ENCODE results near the gene FAM136A. TPM values are rescaled to one million over a fixed set of nuclear protein-coding genes. Genes with fewer than 3 reads are reported as not detected.
A peak's percentile ranks its signal among the peaks of the same experiment; 100 is the strongest.

The FAM136A gene
- total and polyA plus RNA-seq, 2 of the 13 experiments (the other 11 are each of a cell fraction or from before 2014, with no cell fraction given), result 77.8 to 126 TPM

DNA sequence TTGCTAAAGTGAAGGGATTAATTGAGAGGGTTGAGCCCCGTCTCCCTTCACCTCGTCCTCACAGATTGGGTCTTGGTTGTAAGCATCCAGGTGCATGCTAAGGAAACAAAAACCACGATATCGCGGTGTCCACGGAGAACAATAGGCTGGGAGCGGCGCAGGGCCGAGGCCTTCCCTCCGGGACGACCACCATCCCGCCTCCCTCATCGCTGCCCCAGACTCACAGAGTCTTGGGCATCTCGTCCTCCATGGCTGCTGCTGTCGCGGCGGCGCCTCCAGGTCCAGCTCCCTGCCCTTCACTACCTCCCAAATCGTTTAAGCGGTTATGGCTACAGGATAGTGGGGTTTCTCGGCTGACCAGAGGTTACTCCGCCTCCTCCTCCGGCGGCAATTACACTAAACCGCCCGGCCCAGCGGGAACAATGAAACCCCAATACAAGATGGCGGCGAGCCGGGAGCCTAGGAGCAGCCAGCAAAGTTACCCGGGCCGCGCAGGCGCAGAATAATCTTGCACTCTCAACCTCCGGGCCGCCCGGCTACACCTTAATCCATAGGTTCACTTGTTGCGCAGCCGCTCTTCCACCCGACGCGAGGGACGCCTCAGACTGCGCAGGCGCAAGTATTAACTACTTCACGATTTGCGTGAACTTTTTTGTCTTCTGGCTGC lies 53.6 kb downstream of the FAM136A start, which contains the start of gene TIA1 (continued):
- TF ChIP-seq ZNF687 (CRISPR knock-in tag; IDR thresholded peaks at IDR 0.05) (peak; percentile 94), TFDP1 (CRISPR knock-in tag; IDR thresholded peaks at IDR 0.05; ENCODE audit: borderline replicate concordance) (peak; percentile 50; the same call in 1 of the 2 replicates), TAF15 (IDR thresholded peaks at IDR 0.05; ENCODE audit: low read depth, low read length, poor library complexity, severe bottlenecking) (peak; percentile 59), HMGA1 (CRISPR knock-in tag; conservative IDR thresholded peaks at IDR 0.05) (no peak), ZNF775 (CRISPR knock-in tag; IDR thresholded peaks at IDR 0.05; ENCODE audit: borderline replicate concordance) (no peak), ZNF749 (CRISPR knock-in tag; IDR thresholded peaks at IDR 0.05; ENCODE audit: borderline replicate concordance) (peak; percentile 52; the same call in 1 of the 2 replicates), PBX3 (CRISPR knock-in tag; IDR thresholded peaks at IDR 0.05; ENCODE audit: borderline replicate concordance) (no peak; the same call in 1 of the 2 replicates), ZNF672 (CRISPR knock-in tag; IDR thresholded peaks at IDR 0.05) (no peak), SCMH1 (CRISPR knock-in tag; IDR thresholded peaks at IDR 0.05; ENCODE audit: borderline replicate concordance) (no peak), MTA3 (CRISPR knock-in tag; IDR thresholded peaks at IDR 0.05) (0 out of 2 replicates have a peak, but pooled peaks have one; percentile 20), MED13 (CRISPR knock-in tag; IDR thresholded peaks at IDR 0.05) (no peak; the same call in 1 of the 2 replicates), MZF1 (CRISPR knock-in tag; IDR thresholded peaks at IDR 0.05; ENCODE audit: borderline replicate concordance) (no peak), ZNF264 (CRISPR knock-in tag; IDR thresholded peaks at IDR 0.05) (no peak), NFE2 (CRISPR knock-in tag; IDR thresholded peaks at IDR 0.05) (no peak), ELK4 (CRISPR knock-in tag; IDR thresholded peaks at IDR 0.05; ENCODE audit: borderline replicate concordance) (no peak), ZNF781 (CRISPR knock-in tag; IDR thresholded peaks at IDR 0.05; ENCODE audit: borderline replicate concordance, not compliant biosample characterization) (no peak), ATAD3A (CRISPR knock-in tag; IDR thresholded peaks at IDR 0.05) (peak; percentile 84), ZNF44 (CRISPR knock-in tag; IDR thresholded peaks at IDR 0.05) (no peak), FOXP1 (IDR thresholded peaks at IDR 0.05) (no peak), FOXP1 (CRISPR knock-in tag; IDR thresholded peaks at IDR 0.05) (no peak), ZNF280B (CRISPR knock-in tag; IDR thresholded peaks at IDR 0.05; ENCODE audit: borderline replicate concordance) (peak; percentile 98)

Measured in HepG2 (cell line).